B cell (primary cell): Measurements from ENCODE around the gene ANKRD65. TPM values are rescaled to one million over a fixed set of nuclear protein-coding genes. Genes with fewer than 3 reads are reported as not detected.

ENCODE experiments used
- ATAC-seq: fragments of 200-7000 bp; cut with Tn5 transposase; one replicate; pipeline ENCODE4 v1.10.0; 2021; ENCODE audit warnings: low read depth, mild to moderate bottlenecking, moderate number of reproducible peaks, moderate library complexity
- CTCF ChIA-PET: fragments of 350-600 bp; sonication (Branson Sonifier 250); formaldehyde crosslinking; loops from one replicate; lab custom pipeline; 2021; ENCODE audit warnings: antibody characterized with exemption, inconsistent platforms; lab: Charles Lee
- POLR2A ChIA-PET: fragments of 350-600 bp; sonication (Branson Sonifier 250); formaldehyde crosslinking; loops from one replicate; lab custom pipeline; 2021; ENCODE audit warnings: antibody characterized with exemption; lab: Charles Lee
- DNase-seq: peaks from one replicate; pipeline ENCODE4 v3.0.0; 2013
- H2AFZ ChIP-seq: 2 replicates; pipeline ENCODE4 v1.6.1; 2012; ENCODE audit warnings: mild to moderate bottlenecking, low read depth, low read length; ENCODE audit not compliant: insufficient read depth, poor library complexity, severe bottlenecking
- H3K27ac ChIP-seq, 2 donors: 1 replicate in 1 of 2; 2 replicates in 1 of 2; pipeline ENCODE4 v1.5.1; 2012 to 2013; ENCODE audit warnings: low read length in 2 of 2, mild to moderate bottlenecking in 2 of 2, moderate library complexity in 1 of 2
- H3K27me3 ChIP-seq, 4 experiments: fragments of 200-600 bp in 1 of 4; sonication (generic) in 1 of 4; replicated peaks in 1 of 4; 1 replicate in 2 of 4; 2 replicates in 2 of 4; pipeline versions ENCODE4 v1.6.1 to v1.7.0; 2013 to 2016; ENCODE audit warnings: low read length in 3 of 4, mild to moderate bottlenecking in 2 of 4, mixed read lengths in 1 of 4, moderate library complexity in 1 of 4; ENCODE audit not compliant: insufficient read depth in 4 of 4, control insufficient read depth in 3 of 4; ENCODE audit errors: control extremely low read depth in 1 of 4
- H3K36me3 ChIP-seq, 2 experiments: replicated peaks in 1 of 2; 1 replicate in 1 of 2; 2 replicates in 1 of 2; pipeline versions ENCODE4 v1.6.1 to v1.7.1; 2013; ENCODE audit warnings: low read length in 1 of 2; ENCODE audit not compliant: insufficient read depth in 2 of 2, control insufficient read depth in 1 of 2; ENCODE audit errors: control extremely low read depth in 1 of 2, extremely low read depth in 1 of 2
- H3K4me1 ChIP-seq, 2 donors: fragments of 200-600 bp in 1 of 2; sonication (generic) in 1 of 2; 1 replicate in 1 of 2; 2 replicates in 1 of 2; pipeline versions ENCODE4 v1.5.1 to v1.6.1; 2013 to 2017; ENCODE audit warnings: low read length in 2 of 2; ENCODE audit not compliant: control insufficient read depth in 2 of 2, insufficient read depth in 2 of 2
- H3K4me2 ChIP-seq: replicated peaks from 2 replicates; pipeline ENCODE3; 2012; ENCODE audit warnings: mild to moderate bottlenecking, low read depth, low read length; ENCODE audit not compliant: poor library complexity, severe bottlenecking
- H3K4me3 ChIP-seq, 5 experiments: fragments of 200-600 bp in 1 of 5; sonication (generic) in 1 of 5; 1 replicate in 3 of 5; 2 replicates in 2 of 5; pipeline versions ENCODE4 v1.5.1 to v1.7.0; 2011 to 2016; ENCODE audit warnings: low read length in 4 of 5, mild to moderate bottlenecking in 4 of 5, low read depth in 2 of 5, control low read depth in 1 of 5, moderate library complexity in 1 of 5; ENCODE audit not compliant: insufficient read depth in 1 of 5; ENCODE audit errors: control extremely low read depth in 1 of 5, extremely low read depth in 1 of 5
- H3K79me2 ChIP-seq: fragments of 200-600 bp; sonication (generic); one replicate; pipeline ENCODE4 v1.6.0; 2016; ENCODE audit warnings: low read length; ENCODE audit not compliant: control insufficient read depth, insufficient read depth
- H3K9ac ChIP-seq: fragments of 200-600 bp; sonication (generic); 2 replicates; pipeline ENCODE4 v1.6.1; 2017; ENCODE audit warnings: mild to moderate bottlenecking, low read length, moderate library complexity
- H3K9me3 ChIP-seq, 3 donors: one replicate each; pipeline versions ENCODE4 v1.6.1 to v1.7.1; 2013; ENCODE audit warnings: low read length in 2 of 3; ENCODE audit not compliant: control insufficient read depth in 2 of 3, insufficient read depth in 1 of 3; ENCODE audit errors: control extremely low read depth in 1 of 3
- H4K20me1 ChIP-seq: 2 replicates; pipeline ENCODE4 v1.6.0; 2012; ENCODE audit warnings: mild to moderate bottlenecking, low read length; ENCODE audit not compliant: insufficient read depth, control insufficient read depth, poor library complexity, severe bottlenecking
- H3K27ac Mint-ChIP-seq: one replicate; pipeline ENCODE4 v1.8.0; 2021; ENCODE audit warnings: mixed read lengths
- H3K27me3 Mint-ChIP-seq: one replicate; pipeline ENCODE4 v1.8.0; 2021; ENCODE audit warnings: mixed read lengths
- H3K4me1 Mint-ChIP-seq: one replicate; pipeline ENCODE4 v1.8.0; 2021; ENCODE audit warnings: mixed read lengths
- H3K4me3 Mint-ChIP-seq: one replicate; pipeline ENCODE4 v1.8.0; 2021; ENCODE audit warnings: mixed read lengths
- H3K9me3 Mint-ChIP-seq: one replicate; pipeline ENCODE4 v1.8.0; 2022; ENCODE audit warnings: mixed read lengths; ENCODE audit not compliant: insufficient read depth
- CTCF ChIP-seq: fragments of 200-600 bp; IDR thresholded peaks from one replicate; pipeline ENCODE4 v1.8.0; 2022; ENCODE audit warnings: antibody characterized with exemption, mild to moderate bottlenecking
- EZH2 ChIP-seq: IDR thresholded peaks from 2 replicates; pipeline ENCODE4 v1.6.1; 2012; ENCODE audit warnings: borderline replicate concordance, low read depth, mild to moderate bottlenecking, moderate library complexity, low read length; ENCODE audit not compliant: insufficient read depth, poor library complexity, severe bottlenecking
- WGBS: methylation state at CpG from one replicate; pipeline ENCODE4 v1.1.5; 2013; ENCODE audit warnings: missing lambda C conversion rate; ENCODE audit not compliant: insufficient coverage; 5-methylcytosine and 5-hydroxymethylcytosine counted together
- intact Hi-C: fragments of 100-400 bp; cut with micrococcal nuclease; formaldehyde crosslinking; loops from one replicate; pipeline ENCODE4 v1.10.0; 2022
- polyA plus RNA-seq: library from polyadenylated mRNA; depleted of rRNA; stranded (reverse); fragments of >200 nt; gene quantifications from 2 replicates; pipeline ENCODE4 v1.2.3, GENCODE V29; 2012
- total RNA-seq, 2 donors: library from RNA; stranded (reverse); fragments of 120-200 nt in 1 of 2; gene quantifications; 1 replicate in 1 of 2; 2 replicates in 1 of 2; pipeline versions ENCODE4 v1.2.3 to v1.2.4, GENCODE V29; 2013 to 2022

Gene ANKRD65
- total and polyA plus RNA-seq, 2 donors (not counting 1 experiment from before 2014, with no cell fraction given): 0.12 TPM; not detected in 1

- H3K4me2 ChIP-seq: no peak overlapping the region
- H3K27ac ChIP-seq: no peak overlapping the region
- WGBS: 100% methylated on average over 4 of the region's 4 CpGs
- DNase-seq (no peak), ATAC-seq (no peak)
- H3K27me3 Mint-ChIP-seq: no peaks in the 10 kb centered on the region
- no peak for TF ChIP-seq EZH2
- TF ChIP-seq CTCF: no peak
- H3K79me2 ChIP-seq: peaks cover 55% of the 10 kb centered on the region
- H3K4me1 ChIP-seq: peaks cover 5 to 9% of the 10 kb centered on the region in 2 donors
- intact Hi-C loops: no loop called here
- peaks cover 17% of the 10 kb centered on the region for H3K4me1 Mint-ChIP-seq
- H3K4me3 Mint-ChIP-seq: no peak overlapping the region
- peaks cover 40% of the 10 kb centered on the region for H4K20me1 ChIP-seq
- CTCF ChIA-PET: no interaction called here
- peaks cover 19 to 84% of the 10 kb centered on the region in 2 experiments for H3K36me3 ChIP-seq
- POLR2A ChIA-PET: no interaction called here
- H3K9me3 ChIP-seq: no peaks in the 10 kb centered on the region
- H3K4me3 ChIP-seq: no peak overlapping the region
- H3K9ac ChIP-seq: no peak overlapping the region
- no peak overlapping the region for H3K27ac Mint-ChIP-seq
- no peak overlapping the region for H2AFZ ChIP-seq
- H3K9me3 Mint-ChIP-seq: no peaks in the 10 kb centered on the region
- no peaks in the 10 kb centered on the region for H3K27me3 ChIP-seq
Observed at GRCh38 chr1:1393014-1393413, 28.1 kb downstream of the ANKRD65 start.

DNA sequence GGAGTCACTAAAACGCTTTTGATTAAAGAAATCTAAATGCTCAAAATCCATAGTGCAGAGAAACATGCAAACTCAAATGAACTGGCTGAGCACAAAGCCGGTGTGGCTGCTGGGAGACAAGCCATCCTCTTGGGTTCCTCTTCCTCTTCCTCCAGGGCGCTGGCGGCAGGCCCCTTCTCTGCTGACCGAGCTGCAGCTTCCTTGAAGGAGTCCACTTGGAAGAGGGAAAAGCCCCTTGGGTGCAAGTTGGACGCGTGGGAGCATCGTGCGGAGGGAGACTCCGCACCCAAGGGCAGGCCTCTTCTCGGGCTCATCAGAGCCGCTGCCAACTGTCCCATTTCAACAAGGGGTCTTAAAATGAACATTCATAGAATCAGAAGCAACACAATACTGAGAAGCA, 29.9 kb downstream of the ANKRD65 start:
- H3K4me1 Mint-ChIP-seq: peaks cover 10% of the 10 kb centered on the region
- no peak overlapping the region for H3K27ac Mint-ChIP-seq
- Histone ChIP-seq H3K4me1 (no peaks in the 10 kb centered on the region), H3K9ac (no peak overlapping the region), H4K20me1 (peaks cover 58% of the 10 kb centered on the region), H3K9me3 (no peaks in the 10 kb centered on the region), H3K36me3 (peaks cover 22 to 90% of the 10 kb centered on the region in 2 experiments), H3K4me2 (no peak overlapping the region), H3K27ac (no peak overlapping the region), H2AFZ (no peak overlapping the region), H3K4me3 (no peak overlapping the region), H3K79me2 (peaks cover 57% of the 10 kb centered on the region), H3K27me3 (no peaks in the 10 kb centered on the region)
- ATAC-seq: no peak
- CTCF ChIA-PET: interaction anchor here (1.0 kb wide), 1 partner anchor 8 kb away, joined by 3 read pairs; the partner anchor contains the start of gene CCNL2
- POLR2A ChIA-PET: no interaction called here
- intact Hi-C loops: no loop called here
- H3K27me3 Mint-ChIP-seq: no peaks in the 10 kb centered on the region
- WGBS: 96% methylated on average over 11 of the region's 12 CpGs
- no peak for TF ChIP-seq CTCF
- TF ChIP-seq EZH2: no peak
- no peak for DNase-seq
- no peak overlapping the region for H3K4me3 Mint-ChIP-seq
- H3K9me3 Mint-ChIP-seq: no peaks in the 10 kb centered on the region
